GM12891 (cell line): ENCODE measurements around the gene GP1BB.

Experiments used
- DNase-seq: peaks from one replicate; pipeline ENCODE4 v3.0.0; 2011; ENCODE audit warnings: low spot score; ENCODE audit not compliant: insufficient read length
- FAIRE-seq: peaks from 2 replicates; lab custom pipeline; 2011; peaks lifted over from hg19 to GRCh38; lab: Jason Lieb, UNC
- PAX5 ChIP-seq: IDR thresholded peaks from 2 replicates; pipeline ENCODE4 v1.6.1; 2011; ENCODE audit warnings: low read length, moderate library complexity, mild to moderate bottlenecking; ENCODE audit not compliant: insufficient read depth, severe bottlenecking
- POLR2A ChIP-seq: IDR thresholded peaks from 2 replicates; pipeline ENCODE4 v1.6.1; 2011; ENCODE audit warnings: low read depth, low read length, control low read depth
- POLR2AphosphoS5 ChIP-seq: IDR thresholded peaks from 2 replicates; pipeline ENCODE4 v1.6.1; 2011; ENCODE audit warnings: low read depth, low read length, control low read depth
- POU2F2 ChIP-seq: IDR thresholded peaks from 2 replicates; pipeline ENCODE4 v1.6.1; 2011; ENCODE audit warnings: low read depth, mild to moderate bottlenecking, control low read depth, low read length, moderate library complexity
- SPI1 ChIP-seq: IDR thresholded peaks from 2 replicates; pipeline ENCODE4 v1.6.1; 2011; ENCODE audit warnings: low read depth, low read length, control low read depth
- TAF1 ChIP-seq: IDR thresholded peaks from 2 replicates; pipeline ENCODE4 v1.6.1; 2011; ENCODE audit warnings: low read depth, low read length, control low read depth

The GP1BB gene

DNA sequence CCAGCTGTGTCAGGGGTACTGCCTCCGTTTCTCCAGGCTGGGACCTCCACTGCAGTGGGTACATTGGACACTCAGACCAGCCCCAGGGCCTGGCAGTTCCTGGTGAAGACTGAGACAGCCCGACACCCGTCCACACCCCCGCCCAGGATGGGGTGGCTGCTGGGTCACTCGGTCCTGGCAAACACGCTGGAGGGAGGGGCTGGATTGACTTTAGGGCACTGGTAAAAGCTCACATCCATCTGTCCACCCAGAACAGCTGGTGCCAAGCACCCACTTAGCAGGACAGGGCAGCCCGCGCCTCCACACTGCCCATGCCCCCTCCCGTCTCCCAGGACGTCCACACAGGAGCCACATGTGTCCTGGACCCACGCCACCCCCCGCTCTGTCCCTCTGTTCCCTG is 26.5 kb downstream of the GP1BB start:
- DNase-seq = no peak
- TF ChIP-seq TAF1 (no peak), POLR2AphosphoS5 (no peak), POU2F2 (no peak), SPI1 (no peak), POLR2A (no peak), PAX5 (no peak)
- FAIRE-seq = no peak

DNA sequence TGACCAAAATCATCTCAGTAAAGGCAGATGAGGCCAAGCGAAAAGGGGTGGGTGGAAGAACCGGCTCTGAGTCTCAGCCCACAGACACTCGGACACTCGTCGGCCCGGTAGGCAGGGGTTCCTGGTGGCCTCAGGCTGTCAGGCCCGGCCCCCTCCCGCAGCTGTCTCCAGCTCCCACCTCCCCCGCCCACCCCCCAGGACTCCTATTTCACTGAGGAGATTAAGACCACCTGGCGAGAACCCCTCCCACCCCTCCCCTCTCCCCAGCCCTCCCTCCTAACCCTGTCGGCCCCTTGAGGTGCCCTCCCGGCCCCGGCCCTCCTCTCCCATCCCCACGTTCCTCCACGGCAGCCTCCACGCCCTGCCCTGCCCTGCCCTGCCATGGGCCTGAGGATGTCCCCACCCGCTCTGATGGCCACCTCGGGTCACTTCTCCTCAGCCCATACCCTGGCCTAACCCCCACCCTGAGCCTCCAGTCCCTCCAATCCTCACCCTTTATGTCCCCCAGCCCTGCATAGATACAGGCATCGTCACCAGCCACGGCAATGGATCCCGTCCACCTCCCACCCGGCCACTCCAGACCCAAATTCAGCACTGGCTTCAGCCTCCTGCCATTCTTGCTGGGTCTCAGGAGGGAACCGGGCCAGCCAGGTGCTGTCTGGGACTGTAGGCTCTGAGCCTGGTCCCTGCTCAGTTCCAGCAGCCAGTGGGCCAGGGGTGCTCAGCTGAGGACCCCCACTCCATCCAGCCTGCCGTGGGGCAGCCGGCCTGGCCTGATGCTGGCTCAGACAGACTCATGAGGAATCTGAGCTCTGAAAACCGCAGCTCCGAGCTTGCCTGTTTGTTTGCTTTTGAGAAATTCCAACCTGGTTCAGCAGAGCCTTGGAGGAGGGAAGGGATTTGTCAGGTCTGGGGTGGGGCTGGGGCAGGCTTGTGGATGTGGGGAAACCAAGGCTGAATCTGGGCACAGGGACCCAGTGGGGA is 27.5 kb downstream of the GP1BB start:
- FAIRE-seq = no peak
- no peak for DNase-seq

DNA sequence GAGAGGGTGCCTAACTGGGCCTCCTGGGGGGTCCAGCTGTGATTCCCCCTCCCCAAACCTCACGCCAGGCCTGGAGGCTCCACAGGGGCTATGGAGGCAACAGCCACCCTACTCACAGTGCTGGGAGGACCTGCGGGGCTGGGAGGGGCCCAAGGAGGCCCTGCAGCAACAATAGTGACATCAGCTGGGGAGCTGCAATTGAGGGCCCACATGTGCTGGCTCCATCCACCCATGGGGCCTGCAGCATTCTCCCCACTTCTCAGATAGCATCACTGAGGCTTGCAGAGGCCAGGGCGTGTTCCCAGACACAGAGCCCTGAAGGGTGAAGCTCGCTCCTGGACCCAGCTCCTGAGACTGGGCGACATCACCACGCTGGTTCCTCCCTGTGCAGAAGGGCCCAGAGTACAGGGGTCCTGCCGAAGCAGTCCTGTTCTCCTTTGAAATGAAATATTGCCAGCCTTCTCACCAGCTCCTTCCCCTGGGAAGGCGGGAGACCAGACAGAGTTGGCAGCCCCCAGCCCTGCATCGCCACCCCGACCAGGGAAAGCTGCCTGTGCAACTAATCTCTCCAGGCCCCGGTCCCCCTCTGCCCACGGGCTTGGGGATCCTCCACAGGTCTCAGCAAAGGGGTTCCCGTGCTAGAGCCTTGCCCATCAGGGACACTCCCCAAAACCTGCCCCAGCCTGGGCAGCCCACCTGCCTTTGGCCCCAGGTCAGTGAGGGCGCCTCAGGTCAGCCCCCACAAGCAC is 28.3 kb downstream of the GP1BB start:
- no peak for FAIRE-seq
- no peak for TF ChIP-seq POLR2A

More for the DNA sequence above, 27.5 kb downstream of the GP1BB start:
- TF ChIP-seq POLR2AphosphoS5 (no peak), PAX5 (no peak), SPI1 (no peak), POLR2A (no peak), TAF1 (no peak), POU2F2 (no peak)

DNA sequence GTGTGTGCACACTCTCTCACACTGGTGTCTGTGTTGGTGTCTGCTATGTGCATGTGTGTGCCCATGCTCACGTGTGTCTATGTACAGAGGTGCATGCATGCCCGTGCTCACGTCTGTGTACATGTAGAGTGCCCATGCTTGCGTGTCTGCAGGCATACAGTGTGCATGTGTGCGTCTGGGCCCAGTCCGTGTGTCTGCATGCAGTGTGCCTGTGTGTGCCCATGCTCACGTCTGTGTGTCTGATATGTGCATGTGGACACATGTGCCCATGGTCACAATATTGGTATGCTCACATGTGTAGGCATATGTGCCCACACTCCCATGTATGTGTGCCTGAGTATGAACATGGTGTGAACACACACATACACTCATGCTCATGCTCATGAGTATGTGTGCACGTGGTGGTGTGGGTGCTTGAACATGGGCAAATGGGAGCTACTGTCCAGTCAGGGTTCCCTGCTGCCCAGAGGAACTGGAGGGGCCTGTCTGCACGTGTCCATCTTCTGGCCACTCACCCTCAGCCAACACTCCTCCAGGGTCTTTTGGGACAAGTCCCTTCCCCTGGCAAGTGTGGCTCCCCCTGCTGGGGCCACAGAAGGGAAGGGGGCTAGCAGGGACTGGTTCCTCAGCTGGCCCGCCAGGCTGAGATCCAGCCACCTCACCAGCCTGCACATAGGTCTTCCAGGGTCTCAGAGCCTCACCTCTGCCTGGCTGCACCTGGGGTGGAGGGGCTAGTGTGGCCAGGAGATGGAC is 29.9 kb downstream of the GP1BB start:
- TF ChIP-seq POLR2AphosphoS5 (no peak), POLR2A (no peak), TAF1 (no peak), SPI1 (no peak), PAX5 (no peak), POU2F2 (no peak)
- DNase-seq = no peak
- FAIRE-seq = no peak

More for the DNA sequence above, 28.3 kb downstream of the GP1BB start:
- DNase-seq = no peak

DNA sequence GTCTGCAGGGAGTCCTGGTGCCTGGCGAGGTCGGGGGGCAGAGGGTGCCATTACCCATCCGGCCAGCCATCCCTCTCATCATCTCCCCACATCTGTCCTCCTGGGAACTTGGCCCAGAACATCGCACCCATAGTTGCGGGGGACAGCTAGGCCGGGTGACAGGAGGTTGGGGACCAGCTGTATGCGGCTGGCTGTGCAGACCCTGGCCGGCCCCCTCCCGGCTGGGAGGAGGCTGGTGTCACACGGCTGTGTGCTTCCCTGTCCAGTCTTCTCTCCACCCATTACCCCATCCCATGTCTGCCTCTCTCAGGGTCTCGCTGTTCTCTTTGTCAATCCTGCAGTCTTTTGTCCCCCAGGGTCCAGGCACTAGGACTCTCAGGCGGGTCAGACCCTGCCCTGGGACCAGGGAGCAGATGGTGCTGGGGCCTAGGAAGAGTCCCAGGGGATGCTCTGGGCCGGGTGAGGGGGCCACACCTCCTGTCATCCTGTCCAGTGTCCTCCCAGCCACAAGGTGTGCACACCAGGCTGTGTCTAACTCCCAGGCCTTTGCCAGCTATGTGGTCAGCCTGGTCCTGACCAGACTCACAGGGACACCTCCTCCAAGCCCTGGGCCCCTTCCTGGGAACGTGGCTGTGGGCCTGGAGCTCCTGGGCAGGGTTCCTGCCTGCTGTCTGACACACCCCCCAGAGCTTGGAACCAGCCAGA is 30.8 kb downstream of the GP1BB start:
- no peak for TF ChIP-seq POU2F2
- no peak for TF ChIP-seq SPI1
- TF ChIP-seq TAF1 = no peak
- no peak for TF ChIP-seq PAX5
- no peak for TF ChIP-seq POLR2AphosphoS5
- FAIRE-seq = no peak
- no peak for DNase-seq

DNA sequence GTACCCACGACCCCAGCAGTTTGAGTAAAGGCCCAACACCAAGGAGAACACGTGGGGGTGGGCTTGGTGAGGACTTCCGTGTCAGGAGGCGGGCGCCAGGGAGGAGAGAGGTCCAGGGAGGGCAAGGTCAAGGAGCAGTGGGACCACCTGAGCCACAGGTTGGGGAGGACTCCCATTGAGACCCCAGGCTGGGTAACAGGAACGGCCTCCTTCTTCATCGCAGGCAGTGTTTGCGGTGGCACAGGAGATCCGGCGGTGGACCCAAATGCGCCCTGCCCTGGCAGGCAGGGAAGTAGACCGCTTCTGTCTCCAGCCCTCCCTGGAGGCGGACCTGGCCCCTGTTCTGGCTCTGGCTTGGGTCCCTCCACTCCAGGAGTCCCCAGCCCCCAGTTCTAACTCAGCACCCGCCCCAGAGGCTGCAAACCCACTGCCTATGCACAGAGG is 31.4 kb downstream of the GP1BB start:
- FAIRE-seq (no peak), DNase-seq (no peak)
- TF ChIP-seq SPI1 (no peak), POLR2AphosphoS5 (no peak), PAX5 (no peak), TAF1 (no peak)

DNA sequence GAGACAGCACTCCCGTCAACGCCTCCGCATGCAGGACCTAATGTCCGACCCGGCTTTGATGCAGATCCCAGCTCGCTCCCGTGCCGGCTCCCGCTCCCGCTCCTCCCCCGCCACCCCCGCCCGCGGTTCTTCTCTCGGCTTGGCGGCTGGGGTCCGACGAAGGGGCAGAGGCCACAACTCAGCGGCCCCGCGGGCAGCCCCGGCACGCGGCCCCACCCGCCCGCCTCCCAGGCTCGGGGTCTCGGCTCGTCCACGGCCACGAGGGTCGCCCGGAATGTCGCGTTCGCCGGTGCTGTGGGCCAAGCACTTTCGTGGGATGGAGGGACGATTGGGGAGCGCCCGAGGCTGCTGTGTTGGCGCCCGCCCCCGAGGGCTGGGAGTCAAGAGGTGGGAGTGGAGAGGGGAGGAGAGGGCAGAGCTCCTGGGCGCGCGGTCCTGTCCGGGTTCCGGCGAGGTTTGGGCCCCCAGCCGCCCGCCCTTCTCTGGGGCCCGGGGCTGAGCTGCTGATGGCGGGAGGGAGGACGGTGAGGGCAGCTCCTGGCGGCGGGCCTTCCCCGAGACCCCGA is 31.9 kb downstream of the GP1BB start:
- no peak for DNase-seq
- TF ChIP-seq POLR2AphosphoS5 (no peak), SPI1 (no peak), POLR2A (no peak), PAX5 (no peak), TAF1 (no peak), POU2F2 (no peak)
- no peak for FAIRE-seq

DNA sequence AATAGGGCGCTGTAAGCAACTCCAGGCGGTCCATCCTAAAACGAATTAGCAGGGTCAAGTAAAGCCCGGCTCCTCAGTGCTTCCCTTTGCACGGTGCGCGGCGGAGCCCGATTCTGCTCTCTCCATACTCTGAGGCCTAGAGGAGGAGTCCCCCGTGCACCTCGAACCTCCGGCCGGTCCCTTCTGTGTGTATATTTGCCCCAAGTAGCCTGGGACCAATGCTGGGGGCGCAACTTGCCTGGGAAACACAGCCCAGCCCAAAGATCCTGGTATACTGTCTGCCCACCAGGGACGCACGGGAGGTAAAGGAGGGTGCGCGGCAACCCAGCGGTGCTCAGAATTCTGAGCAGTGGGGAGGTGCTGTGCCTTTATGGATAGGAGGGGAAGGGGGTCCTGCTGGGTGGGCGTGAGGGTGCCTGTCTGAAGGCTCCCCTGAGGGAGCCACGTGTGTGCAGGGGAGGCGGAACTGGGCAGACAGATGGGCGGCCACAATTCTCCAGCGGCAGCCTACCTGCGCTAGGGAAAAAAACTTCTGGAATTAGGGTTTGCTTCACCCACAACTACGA is 32.5 kb downstream of the GP1BB start:
- no peak for FAIRE-seq
- TF ChIP-seq POLR2A (no peak), SPI1 (no peak), PAX5 (no peak), TAF1 (no peak), POLR2AphosphoS5 (no peak), POU2F2 (no peak)
- DNase-seq = no peak

DNA sequence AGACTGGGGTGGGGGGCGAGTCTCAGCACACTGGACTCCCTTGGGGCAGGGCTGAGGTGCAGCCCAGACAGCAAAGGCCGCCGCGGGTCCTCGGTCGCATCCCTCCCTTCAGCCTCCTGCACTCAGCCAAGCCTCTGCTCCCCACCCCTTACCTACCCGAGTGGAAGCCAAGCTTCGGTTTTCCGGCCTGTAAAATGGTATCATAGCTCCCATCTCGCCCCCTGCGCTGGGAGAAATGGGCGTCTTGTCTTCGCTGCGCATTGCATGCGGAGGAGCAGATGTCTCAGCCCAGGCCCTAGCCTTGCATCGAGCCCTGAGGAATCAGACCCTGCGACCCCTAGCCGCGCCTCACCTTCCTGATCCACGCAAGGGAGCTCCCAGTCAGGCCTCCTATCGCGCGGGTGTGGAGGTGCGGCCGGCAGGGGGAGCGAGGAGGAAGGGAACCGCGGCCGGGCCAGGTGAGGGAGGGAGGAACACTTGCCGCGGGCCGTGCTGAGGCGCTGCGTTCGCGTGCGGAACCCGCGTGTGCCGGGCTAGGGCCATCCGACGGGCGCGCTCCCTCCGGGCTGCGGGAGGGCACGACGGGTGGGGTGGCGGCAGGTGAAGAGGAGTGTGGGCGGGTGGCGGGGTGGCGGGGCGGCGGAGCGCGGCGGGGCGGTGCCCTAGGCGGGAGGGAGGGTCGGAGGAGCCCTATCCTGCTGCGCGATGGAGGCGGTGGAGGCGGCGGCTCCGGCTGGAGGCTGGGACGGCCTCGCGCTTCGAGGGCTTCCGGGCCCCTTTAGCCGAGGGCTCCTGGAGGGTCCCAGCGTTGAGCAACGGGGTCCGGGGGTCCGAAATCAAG is 33.2 kb downstream of the GP1BB start:
- TF ChIP-seq TAF1 = no peak
- TF ChIP-seq POLR2A = no peak
- TF ChIP-seq POLR2AphosphoS5 = no peak
- TF ChIP-seq POU2F2 = no peak
- no peak for TF ChIP-seq PAX5
- TF ChIP-seq SPI1 = no peak
- FAIRE-seq (peak; percentile 82), DNase-seq (peak; percentile 86)
